Cerebellar cortex (tissue), 1 donor: Measurements from ENCODE around the gene USP24.
"Not testable (repeated sequence)": the region's sequence is repeated elsewhere in the genome, so short reads cannot be mapped to it uniquely, and the experiment has no call there.

Experiments used
- DNase-seq: peaks from one replicate; pipeline ENCODE4 v3.0.0-alpha.2; 2015; ENCODE audit warnings: low spot score

Gene USP24

DNA sequence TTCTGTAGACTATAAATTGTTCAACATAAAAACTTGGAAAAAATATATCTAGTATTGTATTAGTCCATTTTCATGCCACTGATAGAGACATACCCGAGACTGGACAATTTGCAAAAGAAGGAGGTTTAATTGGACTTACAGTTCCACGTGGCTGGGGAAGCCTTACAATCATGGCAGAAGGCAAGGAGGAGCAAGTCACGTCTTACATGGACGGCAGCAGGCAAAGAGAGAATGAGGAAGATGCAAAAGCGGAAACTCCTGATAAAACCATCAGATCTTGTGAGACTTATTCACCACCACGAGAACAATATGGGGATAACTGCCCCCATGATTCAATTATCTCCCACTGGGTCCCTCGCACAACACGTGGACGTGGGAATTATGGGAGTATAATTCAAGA lies 15.4 kb downstream of the USP24 start:
- DNase-seq: not testable (repeated sequence)

DNA sequence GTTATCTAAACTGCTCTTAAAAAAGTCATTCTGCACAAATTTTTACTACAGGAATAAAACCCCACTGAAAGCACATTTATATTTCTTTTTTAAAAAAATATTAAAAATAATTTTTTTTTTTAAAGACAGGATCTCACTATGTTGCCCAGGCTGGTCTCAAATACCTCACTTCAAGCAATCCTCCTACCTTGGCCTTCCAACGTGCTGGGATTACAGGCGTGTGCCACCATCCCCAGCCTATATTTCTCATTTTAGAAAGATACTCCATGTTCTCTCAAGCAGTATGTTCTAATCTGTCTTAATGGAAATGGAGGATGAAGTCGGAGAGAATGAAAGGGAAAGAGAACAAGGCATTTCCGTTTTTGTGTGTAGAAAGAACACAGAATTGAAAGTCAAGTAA lies 17.1 kb downstream of the USP24 start:
- no peak for DNase-seq

DNA sequence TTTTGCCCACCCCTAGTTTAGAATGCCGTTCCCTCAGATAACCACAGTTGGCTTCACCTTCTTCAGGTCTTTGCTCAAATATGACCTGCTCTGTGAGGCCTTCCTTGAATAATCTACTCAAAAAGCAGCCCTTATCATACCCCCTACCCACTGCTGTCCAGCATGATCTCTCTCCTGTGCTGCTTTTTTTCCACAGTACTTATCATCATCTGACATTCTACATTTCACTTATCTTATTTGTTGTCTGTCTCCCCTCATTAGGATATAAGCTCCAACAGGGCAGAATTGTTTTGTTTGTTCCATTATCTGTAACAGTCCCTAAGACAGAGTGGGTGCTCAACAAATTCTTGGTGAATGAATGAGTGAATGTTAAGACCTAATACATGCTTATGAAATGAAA lies 18.1 kb downstream of the USP24 start:
- DNase-seq: no peak

DNA sequence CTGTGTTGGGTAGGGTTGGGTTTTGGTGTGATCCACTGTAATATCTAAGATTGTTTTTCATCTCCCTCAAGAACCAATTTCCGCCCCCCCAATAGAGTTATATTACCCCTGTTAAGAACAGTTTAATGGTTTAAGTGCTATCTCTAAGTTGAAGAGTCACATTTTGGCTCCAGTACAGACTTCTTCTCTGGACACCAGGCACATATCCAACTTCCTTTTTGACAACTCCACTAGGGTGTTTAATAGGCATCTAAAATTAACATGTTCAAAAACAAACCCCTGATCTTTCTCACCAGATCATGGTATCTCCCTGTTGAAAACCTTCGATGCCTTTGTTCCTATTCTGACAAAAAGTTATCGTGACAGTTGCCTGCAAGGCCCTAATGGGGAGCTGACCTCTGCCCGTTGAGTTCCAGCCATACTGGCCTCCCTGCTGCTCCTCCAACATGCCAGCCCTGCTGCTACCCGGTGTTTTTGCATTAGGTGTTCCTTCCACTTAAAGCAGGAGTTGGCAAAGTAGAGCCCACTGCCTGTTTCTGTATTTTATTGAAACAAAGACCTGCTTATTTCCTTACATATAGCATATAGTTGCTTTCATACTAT lies 18.6 kb downstream of the USP24 start:
- DNase-seq: peak; percentile 55

DNA sequence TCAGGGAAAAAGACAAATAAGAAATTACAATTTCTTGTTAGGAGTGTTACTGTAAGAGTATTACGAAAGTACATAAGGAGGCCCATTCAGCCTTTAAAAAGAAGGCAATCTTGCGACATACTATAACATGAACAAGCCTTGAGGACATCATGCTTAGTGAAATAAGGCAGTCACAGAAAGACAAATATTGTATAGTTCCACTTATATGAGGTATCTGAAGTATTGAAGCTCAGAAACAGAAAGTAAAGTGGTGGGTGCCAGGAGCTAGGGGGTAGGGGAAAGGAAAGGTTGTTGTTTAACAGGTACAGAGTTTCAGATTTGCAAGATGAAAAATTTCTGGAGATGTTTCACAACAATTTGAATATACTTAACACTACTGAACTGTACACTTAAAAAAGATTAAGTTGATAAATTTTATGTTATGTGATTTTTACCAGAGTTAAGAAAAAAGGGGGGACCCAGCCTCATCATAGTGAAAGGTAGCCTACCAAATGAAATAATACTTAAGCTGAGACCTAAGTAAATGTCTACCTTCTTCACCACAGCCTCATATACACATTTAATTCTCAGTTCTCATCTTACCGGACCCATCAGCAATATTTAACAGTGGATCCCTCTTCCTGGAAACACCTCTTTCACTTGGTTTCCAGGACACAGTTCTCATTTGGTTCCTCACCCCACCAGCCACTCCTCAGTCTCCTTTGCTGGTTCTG lies 19.5 kb downstream of the USP24 start:
- DNase-seq: no peak

DNA sequence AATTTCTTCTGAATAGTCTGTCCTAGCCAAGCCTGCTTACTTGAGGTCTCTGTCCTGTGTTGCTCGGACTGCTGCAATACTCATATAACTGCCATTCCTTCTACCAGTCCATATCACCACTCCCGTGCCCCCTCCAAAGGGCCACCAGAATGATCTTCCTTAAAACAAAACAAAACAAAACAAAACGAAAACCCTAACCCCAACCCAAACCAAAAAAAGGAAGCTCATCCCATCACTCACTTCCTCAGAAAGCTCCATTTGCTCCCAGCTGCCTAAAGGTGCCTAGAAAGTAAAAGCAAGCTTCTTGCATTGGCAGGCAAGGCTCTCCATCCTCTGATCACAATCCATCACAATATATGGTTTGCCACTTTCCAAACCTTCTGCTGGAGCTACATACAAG lies 20.3 kb downstream of the USP24 start:
- DNase-seq: no peak

DNA sequence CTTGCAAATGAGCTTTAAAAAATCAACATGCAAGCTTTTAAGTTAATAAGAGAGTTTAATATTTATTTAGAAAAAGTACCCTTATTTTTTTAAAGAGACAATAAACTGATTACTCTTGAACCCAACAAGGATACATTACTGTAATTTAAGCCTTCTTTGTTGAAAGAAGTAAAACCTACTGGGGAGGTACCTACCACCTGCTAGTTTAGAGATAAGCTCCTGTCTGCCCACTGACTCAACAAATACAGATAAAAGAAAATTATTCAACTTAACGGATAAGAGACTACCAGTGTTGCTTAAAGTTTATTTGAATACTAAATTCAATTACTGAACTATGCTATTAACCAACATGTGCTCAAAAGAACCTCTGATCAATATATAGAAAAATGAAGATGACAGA lies 23.1 kb downstream of the USP24 start:
- DNase-seq: no peak

DNA sequence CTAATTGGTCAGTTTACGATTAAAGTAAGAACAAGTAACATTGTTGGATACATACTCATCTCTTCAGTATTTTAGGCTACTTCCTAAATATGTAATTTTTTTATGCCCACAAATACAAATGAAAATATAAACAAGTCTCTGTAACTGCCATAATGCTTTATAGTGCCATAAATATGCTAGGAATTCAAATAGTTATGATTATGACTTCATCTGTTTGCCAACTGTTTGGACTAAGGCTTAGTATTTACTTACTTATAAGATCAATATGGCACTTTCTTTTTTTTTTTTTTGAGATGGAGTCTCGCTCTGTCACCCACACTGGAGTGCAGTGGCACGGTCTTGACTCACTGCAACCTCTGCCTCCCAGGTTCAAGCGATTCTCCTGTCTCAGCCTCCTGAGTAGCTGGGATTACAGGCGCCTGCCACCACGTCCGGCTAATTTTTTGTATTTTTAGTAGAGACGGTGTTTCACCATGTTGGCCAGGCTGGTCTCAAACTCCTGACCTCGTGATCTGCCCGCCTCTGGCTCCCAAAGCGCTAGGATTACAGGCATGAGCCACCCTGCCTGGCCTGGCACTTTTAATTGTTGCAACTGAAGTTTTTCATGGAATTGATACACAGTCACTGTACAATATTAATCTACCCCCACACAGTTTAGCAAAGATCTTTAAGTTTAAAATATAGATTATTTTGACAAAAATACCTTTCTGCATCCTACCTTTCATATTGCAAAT lies 23.8 kb downstream of the USP24 start:
- not testable (repeated sequence) for DNase-seq

DNA sequence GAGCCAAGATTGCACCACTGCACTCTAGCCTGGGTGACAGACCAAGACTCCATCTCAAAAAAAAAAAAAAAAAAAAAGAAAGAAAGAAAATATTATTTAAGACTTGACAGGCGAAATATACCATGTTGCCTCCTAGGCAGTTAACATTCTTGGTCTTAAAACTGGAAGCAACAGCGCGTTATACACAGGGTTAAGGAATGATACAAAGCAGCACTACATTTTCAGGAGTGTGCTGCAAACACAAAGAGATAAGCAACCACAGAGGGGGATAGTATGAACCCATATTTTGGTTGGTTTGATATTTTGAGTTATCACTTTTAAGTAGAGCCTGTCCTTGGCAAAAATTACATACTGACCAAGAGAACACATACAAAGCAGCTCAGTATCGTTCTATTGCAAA lies 25.1 kb downstream of the USP24 start:
- DNase-seq: no peak

DNA sequence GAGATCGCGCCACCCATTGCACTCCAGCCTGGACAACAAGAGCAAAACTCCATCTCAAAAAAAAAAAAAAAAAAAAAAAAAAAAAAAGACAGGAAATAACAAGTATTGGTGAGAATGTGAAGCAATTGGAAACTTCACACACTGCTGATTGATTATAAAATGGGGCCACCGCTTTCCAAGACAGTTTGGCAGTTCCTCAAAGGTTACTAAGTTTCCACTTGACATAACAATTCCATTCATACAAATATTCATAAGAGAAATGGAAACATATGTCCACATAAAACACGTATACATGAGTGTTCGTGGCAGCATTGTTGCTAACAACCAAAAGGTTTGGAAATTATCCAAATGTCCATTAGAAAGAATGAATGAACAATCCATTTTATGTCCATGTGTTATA lies 26.3 kb downstream of the USP24 start:
- DNase-seq: no peak

DNA sequence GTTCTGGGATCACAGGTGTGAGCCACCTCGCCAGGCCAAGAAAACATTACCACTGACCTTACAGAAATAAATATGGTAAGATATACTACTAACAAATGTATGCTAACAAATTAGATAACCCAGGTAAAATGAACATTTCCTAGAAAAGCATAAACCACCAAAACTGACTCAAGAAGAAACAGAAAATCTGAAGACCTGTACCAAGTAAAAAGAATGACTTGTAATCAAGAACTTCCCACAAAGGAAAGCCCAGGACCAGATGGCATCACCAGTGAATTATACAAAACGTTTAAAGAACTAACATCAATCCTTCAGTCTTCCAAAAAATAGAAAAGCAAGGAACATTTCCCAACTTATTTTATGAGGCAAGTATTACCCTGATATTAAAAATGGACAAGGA lies 29.3 kb downstream of the USP24 start:
- no peak for DNase-seq

DNA sequence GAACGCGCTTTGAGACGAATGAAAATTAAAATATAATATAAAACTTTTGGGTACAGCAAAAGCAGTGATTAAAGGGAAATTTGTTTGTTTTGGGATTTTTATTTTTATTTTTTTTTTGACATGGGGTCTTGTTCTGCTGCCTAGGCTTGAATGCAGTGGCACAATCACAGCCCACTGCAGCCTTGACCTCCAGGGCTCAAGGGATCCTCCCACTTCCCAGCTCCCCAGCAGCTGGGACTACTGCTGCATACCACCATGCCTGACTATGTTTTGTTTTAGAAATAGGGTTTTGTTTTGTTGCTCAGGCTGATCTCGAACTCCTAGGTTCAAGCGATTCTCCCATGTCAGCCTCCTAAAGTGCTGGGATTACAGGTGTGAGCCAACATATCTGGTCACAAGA lies 30.3 kb downstream of the USP24 start:
- no peak for DNase-seq

DNA sequence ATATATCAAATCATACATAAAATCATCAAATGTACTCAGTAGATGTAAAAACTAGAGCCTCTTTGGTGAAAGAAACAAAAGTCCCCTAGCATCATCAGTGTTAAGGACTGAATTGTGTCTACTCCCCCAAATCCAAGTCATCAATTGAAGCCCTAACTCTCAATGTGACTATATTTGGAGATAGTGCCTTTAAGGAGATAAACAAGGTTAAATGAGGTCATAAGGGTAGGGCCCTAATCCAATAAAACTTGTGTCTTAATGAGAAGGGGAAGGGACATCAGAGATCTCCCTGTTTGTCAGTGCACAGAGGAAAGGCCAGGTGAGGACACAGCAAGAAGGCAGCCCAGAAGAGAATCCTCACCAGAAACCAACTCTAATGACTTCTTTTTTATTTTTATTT lies 33.5 kb downstream of the USP24 start:
- no peak for DNase-seq

DNA sequence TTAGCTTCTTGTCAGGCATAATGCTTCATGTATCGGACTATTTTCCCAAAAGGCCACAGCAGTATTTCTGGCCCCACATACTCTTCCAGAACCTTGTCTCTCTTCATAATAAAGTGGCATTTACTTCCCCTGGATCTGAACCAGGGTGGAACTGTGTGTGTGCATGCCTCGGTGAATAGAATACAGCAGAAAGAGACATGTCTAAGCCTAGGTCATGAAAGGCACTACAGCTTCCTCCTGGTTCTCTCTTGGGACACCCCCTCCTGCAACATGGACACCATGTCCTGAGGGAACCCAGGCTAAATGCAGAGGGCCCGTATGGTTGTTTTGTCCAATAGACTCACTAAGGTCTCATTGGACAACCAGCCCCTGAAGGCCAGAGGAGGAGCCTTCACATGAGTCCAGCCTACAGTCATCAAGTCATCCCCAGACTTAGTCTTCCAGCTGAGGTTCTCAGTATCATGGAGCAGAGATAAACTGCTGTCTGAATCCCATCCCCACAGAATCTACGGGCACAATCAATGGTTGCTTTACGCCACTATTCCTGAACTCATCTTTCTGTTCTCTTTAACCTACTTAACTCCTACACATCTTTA lies 35.0 kb downstream of the USP24 start:
- no peak for DNase-seq

DNA sequence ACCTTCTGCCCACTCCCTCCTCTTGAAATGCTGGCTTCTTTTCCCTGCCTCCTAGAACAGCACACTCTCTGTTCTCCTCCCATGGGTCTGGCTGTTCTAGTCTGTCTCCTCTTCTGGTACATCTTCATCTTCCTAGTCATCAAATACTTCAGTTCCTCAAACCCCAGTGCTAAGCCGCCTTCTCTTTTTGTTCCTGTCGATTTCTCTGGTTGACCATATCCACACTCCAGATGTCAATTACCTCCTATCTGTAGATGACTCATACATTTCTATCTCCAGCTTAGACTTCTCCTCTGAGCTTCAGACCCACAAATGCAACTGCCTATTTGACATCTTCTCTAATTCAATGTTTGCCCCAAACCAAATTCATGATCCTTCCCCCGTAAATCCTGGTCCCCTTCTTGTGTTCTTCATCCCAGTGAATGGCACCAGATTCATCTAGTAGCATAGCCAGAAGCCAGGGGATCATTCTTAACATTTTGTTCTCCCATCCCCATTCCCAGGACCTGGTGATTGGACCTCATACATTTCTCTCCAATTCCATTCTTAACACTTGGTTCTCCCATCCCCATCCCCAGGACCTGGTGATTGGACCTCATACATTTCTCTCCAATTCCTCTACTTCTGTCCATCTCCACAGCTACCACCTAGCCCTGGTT lies 35.9 kb downstream of the USP24 start:
- DNase-seq: no peak

DNA sequence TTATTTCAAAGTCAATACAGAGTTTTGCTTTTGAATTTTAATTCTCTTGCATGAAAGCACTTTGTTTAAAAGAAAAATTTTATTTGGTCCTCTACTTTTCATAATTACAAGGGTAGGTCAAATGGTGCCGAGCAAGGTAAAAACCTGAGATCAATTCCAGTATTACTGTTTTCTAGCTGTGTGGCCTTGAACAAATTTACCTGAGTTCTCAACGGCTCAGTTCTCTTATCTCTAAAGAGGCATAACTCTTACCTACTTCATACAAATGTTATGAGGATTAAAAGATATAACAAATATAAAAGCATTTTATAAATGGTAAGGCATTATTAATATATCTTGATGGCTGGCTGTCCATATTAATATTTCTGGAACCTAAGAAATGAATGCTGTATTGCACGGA lies 42.5 kb downstream of the USP24 start:
- DNase-seq: no peak

DNA sequence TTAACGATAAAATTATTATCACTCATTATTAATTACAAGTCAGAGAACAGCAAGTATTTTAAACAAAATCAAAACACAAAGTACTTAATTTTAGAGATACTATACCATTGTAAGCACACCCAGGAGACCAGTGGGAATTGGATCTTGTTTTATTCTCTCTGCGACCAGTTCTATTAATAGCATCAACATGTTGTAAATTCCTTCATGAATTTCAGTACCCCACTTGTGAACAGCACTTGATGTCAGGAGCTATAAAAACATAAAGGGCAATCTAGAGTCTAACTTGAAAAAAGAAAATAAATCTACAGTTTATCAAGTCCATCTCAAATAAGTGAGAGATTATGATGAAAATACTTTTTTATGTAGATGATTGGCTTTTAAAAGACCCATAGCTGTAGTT lies 42.9 kb downstream of the USP24 start:
- no peak for DNase-seq

DNA sequence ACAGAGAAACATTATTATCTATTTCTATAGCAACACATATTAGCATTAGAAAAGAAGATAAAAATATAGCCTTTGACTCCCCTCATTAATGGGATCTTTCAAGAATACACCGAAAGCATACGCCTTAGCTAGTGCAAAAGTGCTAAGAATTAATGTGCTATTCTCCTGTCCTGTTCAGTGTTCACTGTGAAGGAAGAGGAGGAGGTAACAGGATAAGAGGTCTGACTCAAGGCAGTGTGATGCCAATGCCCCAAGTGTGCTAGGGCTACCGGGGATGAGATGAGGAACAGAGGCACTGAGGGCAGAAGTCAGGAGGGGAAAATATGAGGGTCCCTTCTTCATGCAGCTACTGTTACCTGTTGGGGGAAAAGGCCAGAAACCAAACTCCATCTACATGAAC lies 43.5 kb downstream of the USP24 start:
- no peak for DNase-seq

DNA sequence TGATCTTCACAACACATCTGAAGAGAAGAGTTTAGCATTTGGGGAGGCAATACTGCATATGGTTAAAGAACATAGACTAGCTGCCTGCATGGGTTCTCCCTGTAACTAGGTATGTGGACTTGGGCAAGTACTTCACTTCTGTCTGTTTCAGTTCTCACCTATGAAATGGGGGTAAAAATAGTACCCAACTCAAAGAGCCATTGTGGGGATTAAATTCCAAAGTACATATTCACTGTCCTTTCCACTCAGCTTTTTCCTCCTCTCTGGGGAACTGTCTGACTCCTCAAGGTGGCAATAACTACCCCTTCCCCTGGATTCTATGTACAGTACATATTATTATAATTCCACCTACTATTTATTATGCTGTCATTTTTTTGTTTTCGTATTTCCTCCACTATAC lies 44.7 kb downstream of the USP24 start:
- DNase-seq: no peak

DNA sequence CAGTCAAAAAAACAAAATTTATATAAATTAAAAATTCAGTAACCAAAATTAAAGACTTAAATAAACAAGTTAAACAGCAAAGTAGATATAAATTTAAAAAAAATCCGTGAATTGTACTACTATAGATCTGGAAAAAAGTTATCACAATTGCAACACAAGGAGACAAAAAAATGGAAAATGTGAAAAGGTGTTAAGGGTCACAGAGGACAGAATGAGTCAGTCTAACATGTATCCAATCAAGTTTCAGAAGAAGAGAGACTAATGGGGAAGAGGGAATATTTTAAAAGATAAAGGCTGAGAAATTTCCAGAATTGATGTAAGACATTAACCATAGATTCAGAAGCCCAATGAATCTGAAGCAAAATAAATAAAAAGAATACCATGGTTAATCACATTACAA lies 46.0 kb downstream of the USP24 start:
- no peak for DNase-seq

DNA sequence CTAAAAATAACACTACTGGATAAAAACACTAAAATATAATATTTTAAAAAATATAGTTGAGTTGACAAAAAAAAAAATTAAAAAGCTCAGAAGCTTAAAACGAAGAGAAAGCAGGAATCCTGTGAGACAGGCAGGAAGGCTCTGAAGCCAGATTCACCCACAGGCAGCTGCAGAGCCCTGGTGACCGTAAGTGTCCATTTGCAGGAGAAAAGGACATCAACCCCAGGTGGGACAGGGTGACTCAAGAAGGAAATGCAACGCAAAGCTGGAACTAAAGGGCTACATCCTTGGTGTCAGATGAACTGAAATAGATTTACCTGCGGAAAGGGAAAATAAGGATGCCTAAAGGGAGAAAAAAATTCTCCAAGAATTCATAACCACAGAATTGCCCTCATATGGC lies 46.8 kb downstream of the USP24 start:
- no peak for DNase-seq

DNA sequence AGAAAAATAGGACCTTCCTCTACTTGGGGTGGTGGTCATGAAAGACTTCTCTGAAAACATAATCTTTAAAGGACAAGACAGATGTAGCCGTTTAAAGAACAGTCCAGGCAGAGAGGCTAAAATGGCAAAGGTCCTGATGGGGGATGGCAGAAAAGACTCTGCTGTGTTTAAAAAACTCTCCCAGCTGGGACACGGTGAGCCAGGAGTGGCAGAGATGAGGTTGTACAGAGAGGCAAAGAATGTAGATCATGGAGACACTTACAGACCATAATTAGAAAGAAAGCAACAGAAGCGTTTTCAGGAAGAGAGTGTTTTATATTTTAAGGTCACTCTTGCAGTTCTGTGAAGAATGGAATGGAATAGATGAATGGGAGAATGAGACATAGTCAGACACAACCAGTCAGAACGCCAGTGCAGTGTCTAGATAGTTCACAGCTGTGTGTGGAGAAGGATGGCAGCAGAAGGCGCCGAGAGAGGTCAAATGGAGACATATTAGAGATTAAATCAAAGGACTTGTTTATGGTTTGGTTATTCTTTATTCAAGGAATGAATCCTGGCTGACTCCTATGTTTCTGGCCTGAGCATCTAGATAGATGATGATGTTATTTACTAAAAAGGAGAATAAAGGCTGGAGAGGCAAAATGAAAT lies 47.8 kb downstream of the USP24 start:
- no peak for DNase-seq
